ENCODE data around the gene RNF40. TPM values are rescaled to one million over a fixed set of nuclear protein-coding genes. Genes with fewer than 3 reads are reported as not detected.

RNF40 gene
- total and polyA plus RNA-seq, 2 experiments from 2014 or later, result 70.4 to 75.3 TPM

- Histone ChIP-seq H3K4me1 (ENCODE audit: insufficient read depth) (no peaks in the 10 kb centered on the region), H3K27me3 (no peaks in the 10 kb centered on the region), H3K9me2 (replicated peaks; ENCODE audit: insufficient read depth) (no peaks in the 10 kb centered on the region), H3K36me3 (replicated peaks; ENCODE audit: insufficient read depth, low read depth) (peaks cover 4% of the 10 kb centered on the region), H3K79me2 (peaks cover 39% of the 10 kb centered on the region), H2AFZ (no peak overlapping the region), H3K4me3 (no peak overlapping the region), H3K9me3 (ENCODE audit: low read depth) (no peaks in the 10 kb centered on the region), H3K4me2 (no peak overlapping the region), H4K20me1 (ENCODE audit: insufficient read depth, poor library complexity, severe bottlenecking) (peaks cover 14% of the 10 kb centered on the region), H3K27ac (no peak overlapping the region)
- 96% methylated on average over 10 of the region's 10 CpGs for WGBS (ENCODE audit: low lambda C conversion rate, missing lambda C conversion rate)
- no peak for DNase-seq (ENCODE audit: low spot score)
- TF ChIP-seq EZH2phosphoT487 (IDR thresholded peaks at IDR 0.05; ENCODE audit: low read depth, severe bottlenecking, unreplicated experiment) (no peak), EZH2 (IDR thresholded peaks at IDR 0.05; ENCODE audit: borderline replicate concordance) (no peak)
- TF ChIP-seq, protein P1, sequence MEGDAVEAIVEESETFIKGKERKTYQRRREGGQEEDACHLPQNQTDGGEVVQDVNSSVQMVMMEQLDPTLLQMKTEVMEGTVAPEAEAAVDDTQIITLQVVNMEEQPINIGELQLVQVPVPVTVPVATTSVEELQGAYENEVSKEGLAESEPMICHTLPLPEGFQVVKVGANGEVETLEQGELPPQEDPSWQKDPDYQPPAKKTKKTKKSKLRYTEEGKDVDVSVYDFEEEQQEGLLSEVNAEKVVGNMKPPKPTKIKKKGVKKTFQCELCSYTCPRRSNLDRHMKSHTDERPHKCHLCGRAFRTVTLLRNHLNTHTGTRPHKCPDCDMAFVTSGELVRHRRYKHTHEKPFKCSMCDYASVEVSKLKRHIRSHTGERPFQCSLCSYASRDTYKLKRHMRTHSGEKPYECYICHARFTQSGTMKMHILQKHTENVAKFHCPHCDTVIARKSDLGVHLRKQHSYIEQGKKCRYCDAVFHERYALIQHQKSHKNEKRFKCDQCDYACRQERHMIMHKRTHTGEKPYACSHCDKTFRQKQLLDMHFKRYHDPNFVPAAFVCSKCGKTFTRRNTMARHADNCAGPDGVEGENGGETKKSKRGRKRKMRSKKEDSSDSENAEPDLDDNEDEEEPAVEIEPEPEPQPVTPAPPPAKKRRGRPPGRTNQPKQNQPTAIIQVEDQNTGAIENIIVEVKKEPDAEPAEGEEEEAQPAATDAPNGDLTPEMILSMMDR (IDR thresholded peaks at IDR 0.05; ENCODE audit: poor library complexity), result no peak
Observed at GRCh38 chr16:30722916-30723315, 39.2 kb upstream of the RNF40 start.

DNA sequence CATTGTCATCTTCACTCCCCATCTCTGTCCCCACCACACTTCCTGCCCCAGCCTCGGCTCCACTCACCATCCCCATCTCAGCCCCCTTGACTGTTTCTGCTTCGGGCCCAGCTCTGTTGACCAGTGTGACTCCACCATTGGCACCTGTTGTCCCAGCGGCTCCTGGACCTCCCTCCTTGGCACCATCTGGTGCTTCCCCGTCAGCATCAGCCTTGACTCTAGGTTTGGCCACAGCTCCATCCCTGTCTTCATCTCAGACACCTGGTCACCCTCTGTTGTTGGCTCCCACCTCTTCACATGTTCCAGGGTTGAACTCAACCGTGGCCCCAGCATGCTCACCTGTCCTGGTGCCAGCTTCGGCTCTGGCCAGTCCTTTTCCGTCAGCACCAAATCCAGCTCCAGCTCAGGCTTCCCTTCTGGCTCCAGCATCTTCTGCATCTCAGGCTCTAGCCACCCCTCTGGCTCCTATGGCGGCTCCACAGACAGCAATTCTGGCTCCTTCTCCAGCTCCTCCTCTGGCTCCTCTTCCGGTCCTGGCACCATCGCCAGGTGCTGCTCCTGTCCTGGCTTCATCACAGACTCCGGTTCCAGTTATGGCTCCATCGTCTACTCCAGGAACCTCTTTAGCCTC lies 38.3 kb upstream of the RNF40 start:
- Histone ChIP-seq H3K79me2 (peaks cover 36% of the 10 kb centered on the region), H3K27me3 (no peaks in the 10 kb centered on the region), H3K9me3 (ENCODE audit: low read depth) (no peaks in the 10 kb centered on the region), H3K36me3 (replicated peaks; ENCODE audit: insufficient read depth, low read depth) (peaks cover 4% of the 10 kb centered on the region), H3K27ac (no peak overlapping the region), H3K4me2 (no peak overlapping the region), H3K4me1 (ENCODE audit: insufficient read depth) (no peaks in the 10 kb centered on the region), H3K4me3 (no peak overlapping the region), H3K9me2 (replicated peaks; ENCODE audit: insufficient read depth) (no peaks in the 10 kb centered on the region), H4K20me1 (ENCODE audit: insufficient read depth, poor library complexity, severe bottlenecking) (peaks cover 9% of the 10 kb centered on the region), H2AFZ (no peak overlapping the region)
- no peak for TF ChIP-seq EZH2phosphoT487 (IDR thresholded peaks at IDR 0.05; ENCODE audit: low read depth, severe bottlenecking, unreplicated experiment)
- WGBS (ENCODE audit: low lambda C conversion rate, missing lambda C conversion rate), result 99% methylated on average over 12 of the region's 12 CpGs
- DNase-seq (ENCODE audit: low spot score), result no peak

DNA sequence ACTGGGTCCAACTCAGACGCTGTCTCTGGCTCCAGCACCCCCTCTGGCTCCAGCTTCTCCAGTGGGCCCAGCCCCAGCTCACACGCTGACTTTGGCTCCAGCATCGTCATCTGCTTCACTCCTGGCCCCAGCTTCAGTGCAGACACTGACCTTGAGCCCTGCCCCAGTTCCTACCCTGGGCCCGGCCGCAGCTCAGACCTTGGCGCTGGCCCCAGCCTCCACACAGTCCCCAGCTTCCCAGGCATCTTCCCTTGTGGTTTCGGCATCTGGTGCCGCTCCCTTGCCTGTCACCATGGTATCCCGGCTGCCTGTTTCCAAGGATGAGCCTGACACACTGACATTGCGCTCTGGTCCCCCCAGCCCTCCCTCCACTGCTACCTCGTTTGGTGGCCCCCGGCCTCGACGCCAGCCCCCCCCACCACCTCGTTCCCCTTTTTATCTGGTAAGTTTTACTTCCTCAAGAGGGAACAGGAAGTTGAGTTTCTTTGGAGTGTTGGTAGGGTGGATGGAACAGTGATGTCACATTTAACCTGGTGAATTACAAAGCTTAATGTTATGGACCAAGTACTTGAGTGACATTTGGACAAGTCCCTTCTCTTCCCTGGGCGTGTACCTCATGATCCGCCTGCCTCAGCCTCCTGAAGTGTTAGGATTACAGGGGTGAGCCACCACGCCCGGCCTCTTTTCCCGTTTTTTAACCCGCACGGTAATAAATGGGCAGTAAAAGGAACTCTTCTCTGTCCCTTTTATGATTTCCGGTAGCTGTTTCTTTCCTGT lies 37.3 kb upstream of the RNF40 start:
- no peak for TF ChIP-seq EZH2 (IDR thresholded peaks at IDR 0.05; ENCODE audit: borderline replicate concordance)
- TF ChIP-seq, protein P1 (IDR thresholded peaks at IDR 0.05; ENCODE audit: poor library complexity), result no peak
- Histone ChIP-seq H2AFZ (no peak overlapping the region), H3K36me3 (replicated peaks; ENCODE audit: insufficient read depth, low read depth) (peaks cover 8% of the 10 kb centered on the region), H3K4me3 (no peak overlapping the region), H4K20me1 (ENCODE audit: insufficient read depth, poor library complexity, severe bottlenecking) (peaks cover 8% of the 10 kb centered on the region), H3K9me3 (ENCODE audit: low read depth) (no peaks in the 10 kb centered on the region), H3K27ac (no peak overlapping the region), H3K4me1 (ENCODE audit: insufficient read depth) (no peaks in the 10 kb centered on the region), H3K27me3 (no peaks in the 10 kb centered on the region), H3K9me2 (replicated peaks; ENCODE audit: insufficient read depth) (no peaks in the 10 kb centered on the region), H3K79me2 (peaks cover 30% of the 10 kb centered on the region), H3K4me2 (no peak overlapping the region)
- 90% methylated on average over 22 of the region's 23 CpGs for WGBS (ENCODE audit: low lambda C conversion rate, missing lambda C conversion rate)
- DNase-seq (ENCODE audit: low spot score), result no peak

- 96% methylated on average over 3 of the region's 3 CpGs for WGBS (ENCODE audit: low lambda C conversion rate, missing lambda C conversion rate)
- no peak overlapping the region for H3K27ac ChIP-seq
- H3K79me2 ChIP-seq, result peaks cover 25% of the 10 kb centered on the region
- no peaks in the 10 kb centered on the region for H3K9me2 ChIP-seq (replicated peaks; ENCODE audit: insufficient read depth)
- H4K20me1 ChIP-seq (ENCODE audit: insufficient read depth, poor library complexity, severe bottlenecking), result peaks cover 6% of the 10 kb centered on the region
- H2AFZ ChIP-seq, result no peak overlapping the region
- TF ChIP-seq EZH2phosphoT487 (IDR thresholded peaks at IDR 0.05; ENCODE audit: low read depth, severe bottlenecking, unreplicated experiment), result no peak
- no peak for TF ChIP-seq EZH2 (IDR thresholded peaks at IDR 0.05; ENCODE audit: borderline replicate concordance)
- TF ChIP-seq, protein P1 (IDR thresholded peaks at IDR 0.05; ENCODE audit: poor library complexity), result no peak
- H3K4me3 ChIP-seq, result no peak overlapping the region
- no peak for DNase-seq (ENCODE audit: low spot score)
- H3K4me1 ChIP-seq (ENCODE audit: insufficient read depth), result no peaks in the 10 kb centered on the region
- peaks cover 5% of the 10 kb centered on the region for H3K36me3 ChIP-seq (replicated peaks; ENCODE audit: insufficient read depth, low read depth)
- H3K27me3 ChIP-seq, result no peaks in the 10 kb centered on the region
- H3K4me2 ChIP-seq, result no peak overlapping the region
- H3K9me3 ChIP-seq (ENCODE audit: low read depth), result no peaks in the 10 kb centered on the region
Observed at GRCh38 chr16:30725418-30725792, 36.7 kb upstream of the RNF40 start.
